ENCODE measurements around the gene ELF2.

GRCh38 chr4:139011225-139011950 lies 165.6 kb downstream of the ELF2 start:
- TF ChIP-seq CTCF (IDR thresholded peaks at IDR 0.05; ENCODE audit: low read depth, low read length, poor library complexity, severe bottlenecking) (no peak), EZH2phosphoT487 (IDR thresholded peaks at IDR 0.05; ENCODE audit: borderline replicate concordance, low read length) (no peak)
